Prostate gland (tissue), 2 donors: ENCODE measurements around the gene EXO1.

Experiments
- POLR2A ChIP-seq: fragments of 450-650 bp; IDR thresholded peaks from one replicate; pipeline ENCODE4 v1.6.1; 2016; ENCODE audit warnings: antibody characterized with exemption, mild to moderate bottlenecking
- POLR2AphosphoS5 ChIP-seq: sonication (generic); formaldehyde crosslinking; IDR thresholded peaks from one replicate; pipeline ENCODE4 v1.6.1; 2017; ENCODE audit warnings: antibody characterized with exemption
- TF ChIP-seq, protein P1 (sequence below), 4 experiments: fragments of 200-600 bp in 2 of 4; fragments of 450-650 bp in 2 of 4; sonication (generic) in 2 of 4; IDR thresholded peaks; 1 replicate in 3 of 4; 2 replicates in 1 of 4; pipeline ENCODE4 v1.5.1; 2016 to 2019; ENCODE audit warnings: antibody characterized with exemption in 4 of 4, mild to moderate bottlenecking in 2 of 4, moderate library complexity in 2 of 4

DNA sequence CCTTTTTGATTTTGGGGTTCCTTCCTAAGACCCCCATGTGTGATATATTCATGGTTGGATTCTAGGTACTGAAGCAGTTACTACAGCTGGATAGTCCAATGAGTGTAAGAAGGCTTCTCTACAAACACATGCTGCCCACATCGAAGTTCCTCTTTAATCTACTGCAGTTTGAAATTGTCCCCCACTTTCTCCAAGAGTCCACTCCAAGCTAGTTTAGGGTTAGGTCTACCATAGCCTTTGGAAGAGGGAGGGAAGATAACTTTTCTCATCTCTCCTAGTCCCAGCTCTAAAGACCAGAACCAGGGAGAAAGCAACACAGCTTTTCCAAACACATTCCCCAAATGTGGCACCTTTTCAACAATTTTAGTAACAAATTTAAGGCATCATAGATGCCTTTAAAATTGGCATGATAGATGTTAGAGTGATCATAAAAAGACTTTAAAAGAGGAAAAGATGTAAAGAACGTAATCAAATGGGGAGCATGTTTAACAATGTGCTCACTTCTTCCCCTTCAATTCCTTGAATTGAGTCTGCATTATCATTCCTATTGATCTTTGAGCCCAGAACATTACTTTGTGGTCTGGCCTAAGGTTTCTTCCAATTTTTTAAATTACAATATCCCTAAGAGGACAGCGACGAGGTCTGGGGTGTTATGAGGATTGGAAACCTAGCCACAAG lies 1.0 kb upstream of the EXO1 start:
- TF ChIP-seq, protein P1, sequence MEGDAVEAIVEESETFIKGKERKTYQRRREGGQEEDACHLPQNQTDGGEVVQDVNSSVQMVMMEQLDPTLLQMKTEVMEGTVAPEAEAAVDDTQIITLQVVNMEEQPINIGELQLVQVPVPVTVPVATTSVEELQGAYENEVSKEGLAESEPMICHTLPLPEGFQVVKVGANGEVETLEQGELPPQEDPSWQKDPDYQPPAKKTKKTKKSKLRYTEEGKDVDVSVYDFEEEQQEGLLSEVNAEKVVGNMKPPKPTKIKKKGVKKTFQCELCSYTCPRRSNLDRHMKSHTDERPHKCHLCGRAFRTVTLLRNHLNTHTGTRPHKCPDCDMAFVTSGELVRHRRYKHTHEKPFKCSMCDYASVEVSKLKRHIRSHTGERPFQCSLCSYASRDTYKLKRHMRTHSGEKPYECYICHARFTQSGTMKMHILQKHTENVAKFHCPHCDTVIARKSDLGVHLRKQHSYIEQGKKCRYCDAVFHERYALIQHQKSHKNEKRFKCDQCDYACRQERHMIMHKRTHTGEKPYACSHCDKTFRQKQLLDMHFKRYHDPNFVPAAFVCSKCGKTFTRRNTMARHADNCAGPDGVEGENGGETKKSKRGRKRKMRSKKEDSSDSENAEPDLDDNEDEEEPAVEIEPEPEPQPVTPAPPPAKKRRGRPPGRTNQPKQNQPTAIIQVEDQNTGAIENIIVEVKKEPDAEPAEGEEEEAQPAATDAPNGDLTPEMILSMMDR (IDR thresholded peaks at IDR 0.05), result no peak
- no peak for TF ChIP-seq POLR2A
- TF ChIP-seq POLR2AphosphoS5, result no peak
